ENCODE results near the gene ACOT9. TPM values are rescaled to one million over a fixed set of nuclear protein-coding genes. Genes with fewer than 3 reads are reported as not detected.
"Not testable (repeated sequence)": the region's sequence is repeated elsewhere in the genome, so short reads cannot be mapped to it uniquely, and the experiment has no call there.

The ACOT9 gene
- total RNA-seq, 1 experiment from 2014 or later = 75.6 TPM

GRCh38 chrX:23694606-23695005, 48.5 kb downstream of the ACOT9 start:
- TF ChIP-seq CTCF (conservative IDR thresholded peaks at IDR 0.05; ENCODE audit: low read depth, low read length) (peak; percentile 42; the same call in 1 of the 2 replicates), EZH2 (IDR thresholded peaks at IDR 0.05; ENCODE audit: low read length, unreplicated experiment) (no peak)
- no peak overlapping the region for H3K9ac ChIP-seq (ENCODE audit: low read length)
- no peaks in the 10 kb centered on the region for H3K36me3 ChIP-seq (ENCODE audit: low read depth, low read length)
- CTCF ChIA-PET = interaction anchor here (0.6 kb wide), 1 partner anchor 207 kb away, joined by 3 read pairs; no protein-coding TSS in a partner anchor
- H4K20me1 ChIP-seq (ENCODE audit: low read length) = no peaks in the 10 kb centered on the region
- H2AFZ ChIP-seq (ENCODE audit: low read length) = no peak overlapping the region
- no peak overlapping the region for H3K4me3 ChIP-seq (ENCODE audit: low read length)
- no peak overlapping the region for H3K27ac ChIP-seq (ENCODE audit: low read length)
- no peaks in the 10 kb centered on the region for H3K9me3 ChIP-seq (ENCODE audit: low read length)
- H3K79me2 ChIP-seq (ENCODE audit: low read length) = no peaks in the 10 kb centered on the region
- H3K4me2 ChIP-seq (ENCODE audit: low read length) = no peak overlapping the region
- POLR2A ChIA-PET (ENCODE audit: unreplicated experiment) = no interaction called here
- no peaks in the 10 kb centered on the region for H3F3A ChIP-seq (ENCODE audit: low read length, unreplicated experiment)
- H3K9me2 ChIP-seq (replicated peaks; ENCODE audit: low read length) = no peaks in the 10 kb centered on the region
- DNase-seq = peak; percentile 72
- peak; percentile 74 for ATAC-seq
- intact Hi-C loops (cut with micrococcal nuclease) = loop anchor here (1.0 to 10.0 kb wide), 3 partner anchors 83 to 360 kb away; partner anchors contain the start of gene EIF2S3
- BruUV-seq (replicated peaks) = no TSS peak
- H3K27me3 ChIP-seq (ENCODE audit: low read length) = no peaks in the 10 kb centered on the region
- no peaks in the 10 kb centered on the region for H3K4me1 ChIP-seq (ENCODE audit: insufficient read depth, low read length)

- Histone ChIP-seq H3K9me2 (replicated peaks; ENCODE audit: low read length) (no peaks in the 10 kb centered on the region), H3F3A (ENCODE audit: low read length, unreplicated experiment) (no peaks in the 10 kb centered on the region), H3K9me3 (ENCODE audit: low read length) (no peaks in the 10 kb centered on the region), H3K4me3 (ENCODE audit: low read length) (no peak overlapping the region), H3K36me3 (ENCODE audit: low read depth, low read length) (no peaks in the 10 kb centered on the region), H3K27me3 (ENCODE audit: low read length) (no peaks in the 10 kb centered on the region), H3K4me2 (ENCODE audit: low read length) (no peak overlapping the region), H4K20me1 (ENCODE audit: low read length) (no peaks in the 10 kb centered on the region), H3K4me1 (ENCODE audit: insufficient read depth, low read length) (no peaks in the 10 kb centered on the region), H3K9ac (ENCODE audit: low read length) (no peak overlapping the region), H3K27ac (ENCODE audit: low read length) (no peak overlapping the region), H2AFZ (ENCODE audit: low read length) (no peak overlapping the region), H3K79me2 (ENCODE audit: low read length) (no peaks in the 10 kb centered on the region)
- intact Hi-C loops (cut with micrococcal nuclease) = loop anchor here (10.0 kb wide), 1 partner anchor 363 kb away; the partner anchor contains the start of gene EIF2S3
- DNase-seq = no peak
- ChIA-PET POLR2A (ENCODE audit: unreplicated experiment) (no interaction called here), CTCF (interaction anchor here (0.6 kb wide), 1 partner anchor 64 kb away, joined by 5 read pairs; no protein-coding TSS in a partner anchor)
- ATAC-seq = no peak
- no peak for TF ChIP-seq EZH2 (IDR thresholded peaks at IDR 0.05; ENCODE audit: low read length, unreplicated experiment)
- BruUV-seq (replicated peaks) = no TSS peak
Observed at GRCh38 chrX:23692166-23692565, 50.9 kb downstream of the ACOT9 start.

GRCh38 chrX:23676486-23676885, 66.6 kb downstream of the ACOT9 start:
- BruUV-seq (replicated peaks); DNase-seq; H3K4me2 ChIP-seq (ENCODE audit: low read length); ATAC-seq; H3K27ac ChIP-seq (ENCODE audit: low read length); H3F3A ChIP-seq (ENCODE audit: low read length, unreplicated experiment); H3K9me2 ChIP-seq (replicated peaks; ENCODE audit: low read length); H3K9me3 ChIP-seq (ENCODE audit: low read length); H3K4me3 ChIP-seq (ENCODE audit: low read length); POLR2A ChIA-PET (ENCODE audit: unreplicated experiment); CTCF ChIA-PET; intact Hi-C loops (cut with micrococcal nuclease); H4K20me1 ChIP-seq (ENCODE audit: low read length); H3K9ac ChIP-seq (ENCODE audit: low read length); H2AFZ ChIP-seq (ENCODE audit: low read length); H3K27me3 ChIP-seq (ENCODE audit: low read length); H3K79me2 ChIP-seq (ENCODE audit: low read length); H3K4me1 ChIP-seq (ENCODE audit: insufficient read depth, low read length): not testable (repeated sequence)
- peaks cover 24% of the 10 kb centered on the region; the same call in 1 of the 2 replicates for H3K36me3 ChIP-seq (ENCODE audit: low read depth, low read length)

- Histone ChIP-seq H3K36me3 (ENCODE audit: low read depth, low read length) (peaks cover 27% of the 10 kb centered on the region; the same call in 1 of the 2 replicates), H3K27ac (ENCODE audit: low read length) (no peak overlapping the region), H3K4me2 (ENCODE audit: low read length) (no peak overlapping the region), H4K20me1 (ENCODE audit: low read length) (0 out of 2 replicates have a peak, but pooled peaks cover 4% of the 10 kb centered on the region), H3K4me3 (ENCODE audit: low read length) (no peak overlapping the region), H3K9me3 (ENCODE audit: low read length) (no peaks in the 10 kb centered on the region), H3K9ac (ENCODE audit: low read length) (no peak overlapping the region), H3F3A (ENCODE audit: low read length, unreplicated experiment) (no peaks in the 10 kb centered on the region), H3K79me2 (ENCODE audit: low read length) (peaks cover 37% of the 10 kb centered on the region), H3K27me3 (ENCODE audit: low read length) (no peaks in the 10 kb centered on the region), H2AFZ (ENCODE audit: low read length) (no peak overlapping the region), H3K4me1 (ENCODE audit: insufficient read depth, low read length) (peaks cover 7% of the 10 kb centered on the region; the same call in 1 of the 2 replicates), H3K9me2 (replicated peaks; ENCODE audit: low read length) (no peaks in the 10 kb centered on the region)
- ATAC-seq (no peak), DNase-seq (no peak)
- ChIA-PET POLR2A (ENCODE audit: unreplicated experiment) (no interaction called here), CTCF (no interaction called here)
- BruUV-seq (replicated peaks) = no TSS peak
- intact Hi-C loops (cut with micrococcal nuclease) = no loop called here
- no peak for TF ChIP-seq EZH2phosphoT487 (IDR thresholded peaks at IDR 0.05; ENCODE audit: borderline replicate concordance, low read length)
- TF ChIP-seq CTCF (conservative IDR thresholded peaks at IDR 0.05; ENCODE audit: low read depth, low read length) = no peak
- no peak for TF ChIP-seq EZH2 (IDR thresholded peaks at IDR 0.05; ENCODE audit: low read length, unreplicated experiment)
Observed at GRCh38 chrX:23673108-23673507, 70.0 kb downstream of the ACOT9 start.

All from PC-3 (cell line).